ENCODE measurements around the gene C1QL1.

- TF ChIP-seq CTCF (IDR thresholded peaks at IDR 0.05) = no peak
- no peak for TF ChIP-seq POLR2A (IDR thresholded peaks at IDR 0.05)
Measured at GRCh38 chr17:44931376-44931775, 36.7 kb downstream of the C1QL1 start.

Data from body of pancreas (tissue), 4 donors.